Measurements from ENCODE around the gene ITGA6.

The ITGA6 gene

GRCh38 chr2:172433144-172433543, 5.8 kb downstream of the ITGA6 start:
- Histone ChIP-seq H3K9me3 (ENCODE audit: control insufficient read depth, low read length) (no peaks in the 10 kb centered on the region), H3K9ac (ENCODE audit: low read length) (no peak overlapping the region), H3K4me1 (ENCODE audit: control insufficient read depth, insufficient read depth, low read length) (peaks cover 11% of the 10 kb centered on the region), H3K27me3 (replicated peaks; ENCODE audit: control insufficient read depth, insufficient read depth, low read length) (peaks cover 20% of the 10 kb centered on the region), H3K4me3 (ENCODE audit: low read length) (no peak overlapping the region), H3K36me3 (ENCODE audit: control insufficient read depth, insufficient read depth, low read length, severe bottlenecking) (no peaks in the 10 kb centered on the region)
- no peak for DNase-seq (ENCODE audit: low read depth)

GRCh38 chr2:172434821-172435605, 7.6 kb downstream of the ITGA6 start:
- H3K4me1 ChIP-seq (ENCODE audit: control insufficient read depth, insufficient read depth, low read length) = peaks cover 16% of the 10 kb centered on the region
- DNase-seq (ENCODE audit: low read depth) = no peak
- H3K9me3 ChIP-seq (ENCODE audit: control insufficient read depth, low read length) = no peaks in the 10 kb centered on the region
- H3K27me3 ChIP-seq (replicated peaks; ENCODE audit: control insufficient read depth, insufficient read depth, low read length) = peaks cover 20% of the 10 kb centered on the region
- no peaks in the 10 kb centered on the region for H3K36me3 ChIP-seq (ENCODE audit: control insufficient read depth, insufficient read depth, low read length, severe bottlenecking)
- no peak overlapping the region for H3K4me3 ChIP-seq (ENCODE audit: low read length)
- H3K9ac ChIP-seq (ENCODE audit: low read length) = no peak overlapping the region

GRCh38 chr2:172435606-172435911, 8.2 kb downstream of the ITGA6 start:
- H3K27me3 ChIP-seq (replicated peaks; ENCODE audit: control insufficient read depth, insufficient read depth, low read length) = peaks cover 20% of the 10 kb centered on the region
- H3K9me3 ChIP-seq (ENCODE audit: control insufficient read depth, low read length) = no peaks in the 10 kb centered on the region
- H3K4me3 ChIP-seq (ENCODE audit: low read length) = no peak overlapping the region
- H3K4me1 ChIP-seq (ENCODE audit: control insufficient read depth, insufficient read depth, low read length) = peaks cover 16% of the 10 kb centered on the region
- no peak for DNase-seq (ENCODE audit: low read depth)
- H3K36me3 ChIP-seq (ENCODE audit: control insufficient read depth, insufficient read depth, low read length, severe bottlenecking) = no peaks in the 10 kb centered on the region
- no peak overlapping the region for H3K9ac ChIP-seq (ENCODE audit: low read length)

DNA sequence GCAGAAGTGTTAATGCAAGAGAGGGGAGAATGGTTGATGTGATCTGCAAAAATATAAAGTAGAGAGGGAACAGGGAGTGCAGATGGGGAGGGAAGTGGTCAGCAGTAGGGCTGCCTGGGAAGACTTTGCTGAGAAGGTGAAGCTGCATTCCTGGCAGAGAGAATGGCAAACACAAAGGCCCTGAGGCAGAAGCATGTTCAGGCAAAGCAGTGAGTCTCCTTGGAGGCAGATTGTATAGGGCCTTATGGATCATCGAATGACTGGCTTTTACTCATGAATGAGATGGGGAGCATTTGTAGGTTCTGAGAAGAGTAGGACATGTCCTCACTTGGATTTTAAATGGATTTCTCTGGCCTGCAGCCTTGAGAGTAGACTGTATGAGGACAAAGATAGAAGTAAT, 9.5 kb downstream of the ITGA6 start:
- Histone ChIP-seq H3K4me3 (ENCODE audit: low read length) (no peak overlapping the region), H3K36me3 (ENCODE audit: control insufficient read depth, insufficient read depth, low read length, severe bottlenecking) (no peaks in the 10 kb centered on the region), H3K4me1 (ENCODE audit: control insufficient read depth, insufficient read depth, low read length) (peaks cover 16% of the 10 kb centered on the region), H3K9me3 (ENCODE audit: control insufficient read depth, low read length) (no peaks in the 10 kb centered on the region), H3K9ac (ENCODE audit: low read length) (no peak overlapping the region), H3K27me3 (replicated peaks; ENCODE audit: control insufficient read depth, insufficient read depth, low read length) (peaks cover 16% of the 10 kb centered on the region)
- DNase-seq (ENCODE audit: low read depth) = no peak

GRCh38 chr2:172437419-172438341, 10.3 kb downstream of the ITGA6 start:
- Histone ChIP-seq H3K9ac (ENCODE audit: low read length) (no peak overlapping the region), H3K36me3 (ENCODE audit: control insufficient read depth, insufficient read depth, low read length, severe bottlenecking) (no peaks in the 10 kb centered on the region), H3K9me3 (ENCODE audit: control insufficient read depth, low read length) (no peaks in the 10 kb centered on the region), H3K4me1 (ENCODE audit: control insufficient read depth, insufficient read depth, low read length) (peaks cover 16% of the 10 kb centered on the region), H3K27me3 (replicated peaks; ENCODE audit: control insufficient read depth, insufficient read depth, low read length) (peaks cover 11% of the 10 kb centered on the region), H3K4me3 (ENCODE audit: low read length) (no peak overlapping the region)
- no peak for DNase-seq (ENCODE audit: low read depth)

- peak; percentile 47 for DNase-seq (ENCODE audit: low read depth)
- peak overlapping the region; percentile 31 for H3K4me3 ChIP-seq (ENCODE audit: low read length)
- H3K4me1 ChIP-seq (ENCODE audit: control insufficient read depth, insufficient read depth, low read length) = peaks cover 16% of the 10 kb centered on the region
Observed at GRCh38 chr2:172438741-172439508, 11.5 kb downstream of the ITGA6 start.

GRCh38 chr2:172439509-172439860, 12.1 kb downstream of the ITGA6 start:
- no peak for DNase-seq (ENCODE audit: low read depth)
- Histone ChIP-seq H3K9ac (ENCODE audit: low read length) (no peak overlapping the region), H3K4me1 (ENCODE audit: control insufficient read depth, insufficient read depth, low read length) (peaks cover 16% of the 10 kb centered on the region), H3K36me3 (ENCODE audit: control insufficient read depth, insufficient read depth, low read length, severe bottlenecking) (no peaks in the 10 kb centered on the region), H3K27me3 (replicated peaks; ENCODE audit: control insufficient read depth, insufficient read depth, low read length) (no peaks in the 10 kb centered on the region), H3K9me3 (ENCODE audit: control insufficient read depth, low read length) (no peaks in the 10 kb centered on the region), H3K4me3 (ENCODE audit: low read length) (no peak overlapping the region)

More at GRCh38 chr2:172438741-172439508, 11.5 kb downstream of the ITGA6 start:
- no peaks in the 10 kb centered on the region for H3K36me3 ChIP-seq (ENCODE audit: control insufficient read depth, insufficient read depth, low read length, severe bottlenecking)
- H3K27me3 ChIP-seq (replicated peaks; ENCODE audit: control insufficient read depth, insufficient read depth, low read length) = no peaks in the 10 kb centered on the region
- H3K9ac ChIP-seq (ENCODE audit: low read length) = no peak overlapping the region
- H3K9me3 ChIP-seq (ENCODE audit: control insufficient read depth, low read length) = no peaks in the 10 kb centered on the region

GRCh38 chr2:172439911-172440310, 12.5 kb downstream of the ITGA6 start:
- Histone ChIP-seq H3K9me3 (ENCODE audit: control insufficient read depth, low read length) (no peaks in the 10 kb centered on the region), H3K4me3 (ENCODE audit: low read length) (no peak overlapping the region), H3K36me3 (ENCODE audit: control insufficient read depth, insufficient read depth, low read length, severe bottlenecking) (no peaks in the 10 kb centered on the region), H3K27me3 (replicated peaks; ENCODE audit: control insufficient read depth, insufficient read depth, low read length) (no peaks in the 10 kb centered on the region), H3K9ac (ENCODE audit: low read length) (no peak overlapping the region), H3K4me1 (ENCODE audit: control insufficient read depth, insufficient read depth, low read length) (peaks cover 16% of the 10 kb centered on the region)
- no peak for DNase-seq (ENCODE audit: low read depth)

- Histone ChIP-seq H3K36me3 (ENCODE audit: control insufficient read depth, insufficient read depth, low read length, severe bottlenecking) (no peaks in the 10 kb centered on the region), H3K4me3 (ENCODE audit: low read length) (no peak overlapping the region), H3K9me3 (ENCODE audit: control insufficient read depth, low read length) (no peaks in the 10 kb centered on the region), H3K27me3 (replicated peaks; ENCODE audit: control insufficient read depth, insufficient read depth, low read length) (no peaks in the 10 kb centered on the region), H3K4me1 (ENCODE audit: control insufficient read depth, insufficient read depth, low read length) (peaks cover 19% of the 10 kb centered on the region), H3K9ac (ENCODE audit: low read length) (no peak overlapping the region)
- DNase-seq (ENCODE audit: low read depth) = no peak
Observed at GRCh38 chr2:172440795-172441194, 13.4 kb downstream of the ITGA6 start.

GRCh38 chr2:172442072-172442895, 14.9 kb downstream of the ITGA6 start:
- Histone ChIP-seq H3K4me3 (ENCODE audit: low read length) (no peak overlapping the region), H3K4me1 (ENCODE audit: control insufficient read depth, insufficient read depth, low read length) (peaks cover 20% of the 10 kb centered on the region), H3K27me3 (replicated peaks; ENCODE audit: control insufficient read depth, insufficient read depth, low read length) (no peaks in the 10 kb centered on the region), H3K9ac (ENCODE audit: low read length) (no peak overlapping the region), H3K9me3 (ENCODE audit: control insufficient read depth, low read length) (no peaks in the 10 kb centered on the region), H3K36me3 (ENCODE audit: control insufficient read depth, insufficient read depth, low read length, severe bottlenecking) (no peaks in the 10 kb centered on the region)
- peak; percentile 84 for DNase-seq (ENCODE audit: low read depth)

Measured in adipocyte (in vitro differentiated cells).